ENCODE data around the gene AVPR2. TPM values are rescaled to one million over a fixed set of nuclear protein-coding genes. Genes with fewer than 3 reads are reported as not detected.

AVPR2 gene
- total RNA-seq, 4 donors from 2014 or later, result 1.1 to 2.8 (median 2.6) TPM; not detected in 1

GRCh38 chrX:153917869-153918268, 13.4 kb downstream of the AVPR2 start:
- intact Hi-C loops (cut with DNase I), result no loop called here
- TF ChIP-seq CTCF (IDR thresholded peaks at IDR 0.05) (no peak), POLR2A (IDR thresholded peaks at IDR 0.05) (no peak)
- Histone ChIP-seq H3K27me3 (no peaks in the 10 kb centered on the region), H3K36me3 (no peaks in the 10 kb centered on the region), H3K9me3 (no peaks in the 10 kb centered on the region), H3K4me1 (no peaks in the 10 kb centered on the region), H3K27ac (no peak overlapping the region), H3K4me3 (replicated peaks in 1 of 3) (no peak overlapping the region)
- no peak for DNase-seq
- WGBS, 2 donors, result 81 to 87% methylated on average over 6 of the region's 6 CpGs

GRCh38 chrX:153919281-153919680, 14.8 kb downstream of the AVPR2 start:
- H3K36me3 ChIP-seq, result no peaks in the 10 kb centered on the region
- 86 to 98% methylated on average over 6 to 11 of the region's 13 CpGs for WGBS, 2 donors
- TF ChIP-seq POLR2A (IDR thresholded peaks at IDR 0.05) (no peak), CTCF (IDR thresholded peaks at IDR 0.05) (no peak)
- intact Hi-C loops (cut with DNase I), result no loop called here
- no peaks in the 10 kb centered on the region for H3K9me3 ChIP-seq
- H3K27ac ChIP-seq, result no peak overlapping the region
- no peak overlapping the region for H3K4me3 ChIP-seq (replicated peaks in 1 of 3)
- H3K27me3 ChIP-seq, result no peaks in the 10 kb centered on the region
- DNase-seq, result no peak
- no peaks in the 10 kb centered on the region for H3K4me1 ChIP-seq

GRCh38 chrX:153920546-153920945, 16.1 kb downstream of the AVPR2 start:
- Histone ChIP-seq H3K4me1 (no peaks in the 10 kb centered on the region), H3K4me3 (replicated peaks in 1 of 3) (no peak overlapping the region), H3K27me3 (no peaks in the 10 kb centered on the region), H3K36me3 (no peaks in the 10 kb centered on the region), H3K9me3 (no peaks in the 10 kb centered on the region), H3K27ac (no peak overlapping the region)
- 100% methylated on average over 1 to 8 of the region's 14 CpGs for WGBS, 2 donors
- intact Hi-C loops (cut with DNase I), result no loop called here
- no peak for TF ChIP-seq POLR2A (IDR thresholded peaks at IDR 0.05)
- TF ChIP-seq CTCF (IDR thresholded peaks at IDR 0.05), result no peak
- DNase-seq, result no peak

- Histone ChIP-seq H3K4me1 (no peaks in the 10 kb centered on the region), H3K27me3 (no peaks in the 10 kb centered on the region), H3K36me3 (no peaks in the 10 kb centered on the region), H3K9me3 (no peaks in the 10 kb centered on the region), H3K4me3 (replicated peaks in 1 of 3) (no peak overlapping the region), H3K27ac (no peak overlapping the region)
- no peak for TF ChIP-seq POLR2A (IDR thresholded peaks at IDR 0.05)
- TF ChIP-seq CTCF (IDR thresholded peaks at IDR 0.05), result no peak
- no peak for DNase-seq
- intact Hi-C loops (cut with DNase I), result no loop called here
- WGBS, 2 donors, result no CpG with 5 or more reads among the region's 16 CpGs
Observed at GRCh38 chrX:153921070-153921469, 16.6 kb downstream of the AVPR2 start.

GRCh38 chrX:153921511-153922446, 17.3 kb downstream of the AVPR2 start:
- H3K36me3 ChIP-seq, result no peaks in the 10 kb centered on the region
- WGBS, 2 donors, result 40% methylated on average over 1 of the region's 40 CpGs; no CpG with 5 or more reads in 1 of the 2 donors
- TF ChIP-seq CTCF (IDR thresholded peaks at IDR 0.05) (no peak), POLR2A (IDR thresholded peaks at IDR 0.05) (no peak)
- no peaks in the 10 kb centered on the region for H3K27me3 ChIP-seq
- intact Hi-C loops (cut with DNase I), result no loop called here
- H3K4me1 ChIP-seq, result peaks cover 0 to 6% of the 10 kb centered on the region in 2 donors
- H3K27ac ChIP-seq, result no peak overlapping the region
- no peak overlapping the region for H3K4me3 ChIP-seq (replicated peaks in 1 of 3)
- DNase-seq, result no peak
- H3K9me3 ChIP-seq, result no peaks in the 10 kb centered on the region
